DMS 273 (cell line): ENCODE data around the gene NUMBL.
"Not testable (repeated sequence)": the region's sequence is repeated elsewhere in the genome, so short reads cannot be mapped to it uniquely, and the experiment has no call there.

Source experiments
- DNase-seq: peaks from one replicate; lab custom pipeline; 2025; ENCODE audit not compliant: unreplicated experiment; lab: John Stamatoyannopoulos, UW

The NUMBL gene

DNA sequence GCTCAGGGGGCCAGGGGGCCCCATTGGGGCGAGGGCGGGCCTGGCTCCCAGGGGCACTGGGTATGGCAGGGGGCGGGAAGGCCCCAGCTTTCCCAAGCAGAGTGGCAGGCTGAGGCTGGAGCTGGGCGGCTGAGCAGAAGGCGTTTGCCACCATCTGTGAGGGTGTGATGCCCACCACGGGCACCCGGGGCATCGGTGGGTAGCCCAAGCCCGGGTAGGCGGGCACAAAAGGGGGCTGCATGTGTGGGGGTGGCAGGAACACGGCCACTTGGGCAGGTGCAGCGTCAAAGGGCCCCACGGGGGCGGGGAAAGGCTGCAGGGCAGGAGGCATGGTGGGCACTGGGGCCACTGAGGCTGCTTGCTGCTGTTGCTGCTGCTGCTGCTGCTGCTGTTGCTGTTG is 22.8 kb downstream of the NUMBL start:
- no peak for DNase-seq

GRCh38 chr19:40666803-40667438 is 23.5 kb downstream of the NUMBL start:
- DNase-seq: peak; percentile 25

DNA sequence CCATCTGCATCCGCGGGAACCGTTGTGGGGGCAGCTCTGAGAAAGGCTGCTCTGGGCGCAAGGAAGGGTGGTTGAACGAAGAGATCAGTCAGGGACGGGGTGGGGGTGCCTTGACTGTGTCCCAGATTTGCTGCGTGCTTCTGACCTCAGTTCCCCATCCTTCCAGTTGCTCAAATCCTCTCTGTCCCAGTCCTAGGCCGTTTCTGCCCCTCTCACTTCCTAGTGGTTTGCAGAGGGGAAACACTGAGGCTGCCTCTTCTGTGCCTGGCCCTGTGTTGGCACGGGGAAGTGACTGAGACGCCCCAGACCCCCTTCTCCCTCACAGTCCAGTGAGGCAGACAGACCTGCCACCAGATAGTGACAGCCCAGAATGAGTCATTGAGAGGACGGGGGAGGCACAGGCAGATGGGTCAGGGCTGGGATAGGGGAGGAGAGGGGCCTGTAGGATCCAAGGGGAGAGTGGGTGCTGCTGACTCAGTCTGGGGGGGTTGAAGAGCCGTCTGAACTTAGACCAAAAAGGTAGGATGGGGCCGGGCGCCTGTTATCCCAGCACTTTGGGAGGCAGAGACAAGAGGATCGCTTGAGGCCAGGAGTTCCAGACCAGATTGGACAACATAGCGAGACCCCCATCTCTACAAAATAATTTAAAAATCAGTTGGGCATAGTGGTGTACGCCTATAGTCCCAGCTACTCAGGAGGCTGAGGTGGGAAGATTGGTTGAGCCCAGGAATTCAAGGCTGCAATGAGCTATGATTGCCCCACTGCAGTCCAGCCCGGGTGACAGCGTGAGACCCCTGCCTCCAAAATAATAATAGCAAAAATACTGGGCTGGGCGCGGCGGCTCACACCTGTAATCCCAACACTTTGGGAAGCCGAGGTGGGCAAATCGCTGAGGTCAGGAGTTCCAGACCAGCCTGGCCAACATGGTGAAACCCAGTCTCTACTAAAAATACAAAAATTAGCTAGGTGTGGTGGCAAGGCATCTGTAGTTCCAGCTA is 26.5 kb downstream of the NUMBL start:
- peak; percentile 58 for DNase-seq

GRCh38 chr19:40662925-40663694 is 27.3 kb downstream of the NUMBL start:
- peak; percentile 95 for DNase-seq

DNA sequence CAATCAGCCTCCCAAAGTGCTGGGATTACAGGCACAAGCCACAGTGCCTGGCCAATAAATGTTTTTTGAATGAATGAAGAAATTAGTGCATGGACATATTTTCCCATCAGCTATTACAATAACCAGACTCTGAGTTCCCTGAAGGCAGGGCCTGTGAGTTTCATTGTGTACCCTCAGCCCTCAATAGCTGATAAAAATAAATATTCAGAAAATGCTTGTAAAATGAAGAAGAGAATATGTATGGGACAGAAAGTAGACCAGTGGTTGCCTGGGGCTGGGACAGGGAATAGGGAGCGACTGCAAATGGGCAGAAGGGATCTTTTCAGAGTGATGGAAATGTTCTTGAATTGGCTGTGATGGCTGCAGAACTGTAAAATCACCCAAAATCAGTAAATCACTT is 28.8 kb downstream of the NUMBL start:
- DNase-seq: no peak

GRCh38 chr19:40659566-40659965 is 30.9 kb downstream of the NUMBL start:
- DNase-seq: no peak

- no peak for DNase-seq
Measured at GRCh38 chr19:40659116-40659515, 31.3 kb downstream of the NUMBL start.

GRCh38 chr19:40658031-40658430 is 32.4 kb downstream of the NUMBL start:
- no peak for DNase-seq

DNA sequence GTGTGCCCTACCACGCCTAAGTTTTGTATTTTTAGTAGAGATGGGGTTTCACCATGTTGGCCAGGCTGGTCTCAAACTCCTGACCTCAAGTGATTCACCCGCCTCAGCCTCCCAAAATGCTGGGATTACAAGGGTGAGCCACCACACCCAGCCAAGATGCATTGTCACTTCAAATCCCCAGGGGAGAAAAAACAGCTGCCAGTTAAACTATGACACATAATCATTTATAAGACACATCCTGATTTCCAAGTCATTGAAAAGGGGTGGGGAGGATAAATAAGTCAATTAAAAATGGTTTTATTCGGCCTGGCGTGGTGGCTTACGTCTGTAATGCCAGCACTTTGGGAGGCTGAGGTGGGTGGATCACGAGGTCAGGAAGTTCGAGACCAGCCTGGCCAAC is 34.8 kb downstream of the NUMBL start:
- not testable (repeated sequence) for DNase-seq

- DNase-seq: not testable (repeated sequence)
Measured at GRCh38 chr19:40652303-40652702, 38.1 kb downstream of the NUMBL start.

- no peak for DNase-seq
Measured at GRCh38 chr19:40650749-40651305, 39.6 kb downstream of the NUMBL start.

DNA sequence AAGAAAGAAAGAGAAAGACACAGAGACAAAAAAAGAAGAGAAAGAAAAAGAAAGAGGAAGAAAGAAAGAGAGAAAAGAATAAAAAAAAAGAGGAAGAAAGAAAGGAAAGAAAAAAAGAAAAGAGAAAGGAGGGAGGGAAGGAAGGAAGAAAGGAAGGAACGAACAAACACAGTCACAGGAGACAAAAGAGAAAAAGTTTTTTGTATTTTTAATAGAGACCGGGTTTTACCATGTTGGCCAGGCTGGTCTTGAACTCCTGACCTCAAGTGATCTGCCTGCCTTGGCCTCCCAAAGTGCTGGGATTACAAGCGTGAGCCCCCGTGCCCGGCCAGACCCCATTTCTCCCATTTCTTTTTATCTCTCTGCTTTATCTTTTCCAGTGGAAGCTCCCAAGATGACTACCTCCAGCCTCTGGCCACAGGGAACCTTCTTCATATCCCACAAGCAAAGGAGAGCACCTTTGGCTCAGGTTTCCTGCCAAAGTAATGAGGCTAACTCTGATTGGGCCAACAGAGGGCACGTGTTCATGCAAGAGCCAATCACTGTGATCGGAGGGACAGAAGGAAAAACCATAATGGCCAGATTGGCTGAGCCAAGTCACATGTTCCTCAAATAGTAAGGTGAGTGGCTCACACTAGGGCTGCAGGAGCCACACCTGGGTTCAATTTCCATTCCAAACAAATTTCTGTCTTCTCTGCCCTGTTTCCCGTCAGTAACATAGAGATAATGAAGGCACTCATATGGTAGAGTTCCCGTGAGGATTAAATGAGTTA is 40.4 kb downstream of the NUMBL start:
- DNase-seq: peak; percentile 38

DNA sequence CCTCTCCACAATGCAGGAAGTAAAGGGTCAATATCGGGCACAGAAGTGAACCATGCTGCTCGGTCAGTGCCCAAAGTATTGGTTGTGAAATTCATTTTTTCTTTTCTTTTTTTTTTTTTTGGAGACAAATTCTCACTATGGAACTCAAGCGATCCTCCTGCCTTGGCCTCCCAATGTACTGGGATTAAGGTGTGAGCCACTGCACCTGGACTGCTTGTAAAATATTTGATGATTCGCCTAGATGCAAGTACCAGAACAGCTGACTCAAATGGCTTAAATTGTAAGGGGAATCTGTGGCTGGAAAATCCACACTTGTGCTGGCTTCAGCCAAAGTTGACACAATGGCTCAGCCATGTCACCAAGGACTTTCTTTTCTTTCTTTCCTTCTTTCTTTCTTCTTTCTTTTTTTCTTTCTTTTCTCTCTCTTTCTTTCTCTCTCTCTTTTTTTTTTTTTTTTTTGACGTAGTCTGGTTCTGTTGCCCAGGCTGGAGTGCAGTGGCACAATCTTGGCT is 43.7 kb downstream of the NUMBL start:
- DNase-seq: no peak

DNA sequence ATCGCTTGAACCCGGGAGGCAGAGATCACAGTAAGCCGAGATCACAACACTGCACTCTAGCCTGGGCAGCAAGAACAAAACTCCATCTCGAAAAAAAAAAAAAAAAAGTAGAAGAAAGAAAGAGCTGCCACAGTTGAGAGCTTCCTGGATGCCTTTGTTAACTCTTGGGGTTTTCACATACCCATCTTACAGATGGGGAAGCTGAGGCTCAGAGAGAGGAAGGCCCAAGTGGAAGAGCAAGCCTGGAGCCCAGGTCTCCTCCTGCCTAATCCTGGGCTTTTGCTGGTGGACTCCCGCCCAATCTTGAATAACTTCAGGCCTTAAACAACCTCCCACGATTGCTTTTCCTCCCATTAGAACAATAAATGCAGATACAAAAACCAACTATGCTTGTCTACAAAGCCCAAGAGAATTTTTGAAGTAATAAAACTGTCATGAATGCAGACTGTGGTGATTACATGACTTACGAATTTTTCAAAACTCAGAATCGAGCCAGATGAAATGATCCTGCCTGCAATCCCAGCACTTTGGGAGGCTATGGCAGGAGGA is 47.6 kb downstream of the NUMBL start:
- DNase-seq: no peak

- DNase-seq: no peak
Measured at GRCh38 chr19:40642051-40642706, 48.3 kb downstream of the NUMBL start.

DNA sequence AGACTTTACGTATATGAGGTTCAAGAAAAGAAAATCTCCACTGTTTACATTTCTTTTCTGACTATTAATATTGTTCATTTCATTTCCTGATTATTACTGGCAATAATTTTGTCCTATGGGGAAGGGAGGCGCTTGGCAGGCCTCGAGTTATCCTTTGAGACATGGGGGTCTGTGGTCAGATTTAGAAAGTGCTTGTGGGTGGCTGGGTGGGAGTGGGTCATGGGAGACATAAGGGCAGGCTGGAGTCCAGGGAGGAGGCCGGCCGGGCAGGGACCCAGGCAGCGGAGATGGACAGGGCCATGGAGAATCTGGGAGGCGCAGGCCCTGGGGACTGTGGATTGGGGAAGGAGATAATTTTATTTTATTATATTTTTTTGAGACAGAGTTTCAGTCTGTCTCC is 49.2 kb downstream of the NUMBL start:
- no peak for DNase-seq

DNA sequence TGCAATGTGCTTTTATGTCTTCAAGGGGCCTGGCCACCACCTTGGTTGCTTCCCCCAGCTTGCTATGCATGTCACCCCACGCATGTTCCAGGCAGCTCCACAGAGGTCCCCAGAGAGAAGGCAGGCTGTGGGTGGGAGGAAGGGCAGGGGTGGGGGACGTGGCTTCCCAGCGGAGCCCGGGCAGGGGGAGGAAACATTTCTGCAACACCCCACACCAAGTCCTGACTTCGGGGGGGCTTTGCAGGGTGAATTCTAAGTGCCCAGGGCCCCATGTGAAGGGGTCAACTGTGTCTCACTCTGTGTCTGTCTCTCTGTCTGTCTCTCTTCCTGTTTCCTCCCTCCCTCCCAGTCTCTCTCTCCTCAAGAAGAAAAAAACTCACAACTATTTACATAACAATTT is 49.7 kb downstream of the NUMBL start:
- DNase-seq: no peak

- no peak for DNase-seq
Measured at GRCh38 chr19:40639638-40639982, 50.8 kb downstream of the NUMBL start.

DNA sequence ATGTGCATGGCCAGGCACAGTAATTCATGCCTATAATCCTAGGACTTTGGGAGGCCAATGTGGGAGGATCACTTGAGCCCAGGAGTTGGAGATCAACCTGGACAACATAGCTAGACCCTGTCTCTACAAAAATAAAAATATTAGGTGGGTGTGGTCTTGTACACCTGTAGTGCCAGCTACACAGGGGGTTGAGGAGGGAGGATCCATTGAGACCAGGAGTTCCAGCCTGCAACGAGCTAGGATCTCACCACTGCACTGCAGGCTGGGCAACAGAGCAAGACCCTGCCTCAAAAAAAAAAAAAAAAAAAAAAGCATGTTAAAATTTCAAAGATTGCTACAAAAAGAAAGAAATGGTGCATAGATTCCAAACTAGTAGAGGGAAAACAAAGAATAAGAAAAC is 52.1 kb downstream of the NUMBL start:
- no peak for DNase-seq

DNA sequence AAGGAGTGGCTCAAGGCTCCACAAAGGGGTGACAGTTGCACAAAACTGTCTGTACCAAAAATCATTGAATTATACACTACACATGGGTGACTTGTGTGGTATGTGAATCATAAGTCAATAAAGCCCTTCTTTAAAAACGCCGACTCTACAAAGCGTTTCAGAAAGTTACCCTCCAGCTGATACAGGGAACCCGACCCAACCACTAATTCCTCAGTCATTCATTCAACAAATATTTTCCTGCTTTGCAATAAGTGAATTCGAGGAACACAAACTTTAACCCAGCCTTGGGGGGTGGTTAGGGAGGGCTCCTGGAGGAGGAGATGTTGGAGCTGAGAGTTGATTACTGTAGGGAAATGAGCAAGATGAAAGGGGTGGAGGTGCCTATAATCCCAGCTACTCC is 57.2 kb downstream of the NUMBL start:
- no peak for DNase-seq
